Type B pancreatic cell (in vitro differentiated cells): ENCODE results near the gene TECPR2. TPM values are rescaled to one million over a fixed set of nuclear protein-coding genes. Genes with fewer than 3 reads are reported as not detected.

ENCODE experiments used
- DNase-seq: peaks from one replicate; pipeline ENCODE4 v3.0.0; 2021; ENCODE audit warnings: mixed read lengths; ENCODE audit not compliant: unreplicated experiment; ENCODE audit errors: extremely low spot score
- H3K27ac Mint-ChIP-seq: 2 replicates; pipeline ENCODE4 v1.8.0; 2021; ENCODE audit warnings: mild to moderate bottlenecking, mixed read lengths
- H3K27me3 Mint-ChIP-seq: 2 replicates; pipeline ENCODE4 v1.8.0; 2021; ENCODE audit warnings: mixed read lengths
- H3K36me3 Mint-ChIP-seq: 2 replicates; pipeline ENCODE4 v1.8.0; 2021; ENCODE audit warnings: mixed read lengths
- H3K4me1 Mint-ChIP-seq: one replicate; pipeline ENCODE4 v1.8.0; 2021; ENCODE audit warnings: mixed read lengths; ENCODE audit not compliant: unreplicated experiment
- H3K4me3 Mint-ChIP-seq: 2 replicates; pipeline ENCODE4 v1.8.0; 2021; ENCODE audit warnings: mild to moderate bottlenecking, mixed read lengths
- H3K9me3 Mint-ChIP-seq: 2 replicates; pipeline ENCODE4 v1.8.0; 2021; ENCODE audit warnings: mixed read lengths
- total RNA-seq: library from RNA; stranded (reverse); gene quantifications from 2 replicates; pipeline ENCODE4 v1.2.1, GENCODE V29; 2021; ENCODE audit warnings: low replicate concordance
- TF ChIP-seq, protein P1 (sequence below): fragments of 200-600 bp; sonication (generic); conservative IDR thresholded peaks from 2 replicates; pipeline ENCODE4 v1.5.0; 2021; ENCODE audit warnings: antibody characterized with exemption, mild to moderate bottlenecking

The TECPR2 gene
- total RNA-seq, 1 donor from 2014 or later: 25.5 TPM

DNA sequence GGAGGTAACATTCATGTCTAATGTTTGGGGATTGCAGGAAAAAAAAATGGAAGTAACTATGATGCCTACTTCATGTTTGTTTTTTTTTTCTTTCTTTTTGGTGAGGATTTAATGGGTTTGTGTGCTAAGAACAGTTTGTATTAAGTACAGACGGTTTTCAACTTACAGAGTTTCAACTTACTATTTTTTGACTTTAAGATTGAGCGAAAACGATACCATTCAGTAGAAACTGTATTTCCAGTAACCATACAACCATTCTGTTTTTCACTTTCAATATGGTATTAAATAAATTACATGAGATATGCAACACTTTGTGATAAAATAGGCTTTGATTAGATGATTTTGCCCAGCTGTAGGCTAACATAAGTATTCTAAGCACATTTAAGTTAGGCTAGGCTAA is 10.4 kb downstream of the TECPR2 start:
- Mint-ChIP-seq H3K9me3 (no peaks in the 10 kb centered on the region), H3K4me3 (no peak overlapping the region), H3K27ac (no peak overlapping the region), H3K27me3 (no peaks in the 10 kb centered on the region), H3K4me1 (peaks cover 5% of the 10 kb centered on the region), H3K36me3 (peaks cover 13% of the 10 kb centered on the region)
- DNase-seq: no peak
- TF ChIP-seq, protein P1, sequence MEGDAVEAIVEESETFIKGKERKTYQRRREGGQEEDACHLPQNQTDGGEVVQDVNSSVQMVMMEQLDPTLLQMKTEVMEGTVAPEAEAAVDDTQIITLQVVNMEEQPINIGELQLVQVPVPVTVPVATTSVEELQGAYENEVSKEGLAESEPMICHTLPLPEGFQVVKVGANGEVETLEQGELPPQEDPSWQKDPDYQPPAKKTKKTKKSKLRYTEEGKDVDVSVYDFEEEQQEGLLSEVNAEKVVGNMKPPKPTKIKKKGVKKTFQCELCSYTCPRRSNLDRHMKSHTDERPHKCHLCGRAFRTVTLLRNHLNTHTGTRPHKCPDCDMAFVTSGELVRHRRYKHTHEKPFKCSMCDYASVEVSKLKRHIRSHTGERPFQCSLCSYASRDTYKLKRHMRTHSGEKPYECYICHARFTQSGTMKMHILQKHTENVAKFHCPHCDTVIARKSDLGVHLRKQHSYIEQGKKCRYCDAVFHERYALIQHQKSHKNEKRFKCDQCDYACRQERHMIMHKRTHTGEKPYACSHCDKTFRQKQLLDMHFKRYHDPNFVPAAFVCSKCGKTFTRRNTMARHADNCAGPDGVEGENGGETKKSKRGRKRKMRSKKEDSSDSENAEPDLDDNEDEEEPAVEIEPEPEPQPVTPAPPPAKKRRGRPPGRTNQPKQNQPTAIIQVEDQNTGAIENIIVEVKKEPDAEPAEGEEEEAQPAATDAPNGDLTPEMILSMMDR: no peak

DNA sequence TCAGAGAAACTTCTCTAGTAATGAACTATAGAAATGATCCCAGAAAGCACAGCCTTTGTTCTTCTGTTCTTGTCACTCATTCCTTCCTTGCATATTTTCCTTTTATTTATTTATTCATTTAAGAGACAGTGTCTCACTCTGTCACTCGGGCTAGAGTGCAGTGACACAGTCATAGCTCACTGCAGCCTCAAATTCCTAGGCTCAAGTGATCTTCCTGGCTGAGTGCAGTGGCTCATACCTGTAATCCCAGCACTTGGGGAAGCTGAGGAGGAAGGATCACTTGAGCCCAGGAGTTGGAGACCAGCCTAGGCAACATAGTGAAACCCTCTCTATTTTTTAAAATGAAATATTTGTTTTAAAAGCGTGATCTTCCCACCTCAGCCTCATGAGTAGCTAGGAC is 11.5 kb downstream of the TECPR2 start:
- H3K36me3 Mint-ChIP-seq: peaks cover 18% of the 10 kb centered on the region
- H3K27ac Mint-ChIP-seq: no peak overlapping the region
- no peak overlapping the region for H3K4me3 Mint-ChIP-seq
- TF ChIP-seq, protein P1: no peak
- no peaks in the 10 kb centered on the region for H3K9me3 Mint-ChIP-seq
- peaks cover 5% of the 10 kb centered on the region for H3K4me1 Mint-ChIP-seq
- no peak for DNase-seq
- no peaks in the 10 kb centered on the region for H3K27me3 Mint-ChIP-seq

DNA sequence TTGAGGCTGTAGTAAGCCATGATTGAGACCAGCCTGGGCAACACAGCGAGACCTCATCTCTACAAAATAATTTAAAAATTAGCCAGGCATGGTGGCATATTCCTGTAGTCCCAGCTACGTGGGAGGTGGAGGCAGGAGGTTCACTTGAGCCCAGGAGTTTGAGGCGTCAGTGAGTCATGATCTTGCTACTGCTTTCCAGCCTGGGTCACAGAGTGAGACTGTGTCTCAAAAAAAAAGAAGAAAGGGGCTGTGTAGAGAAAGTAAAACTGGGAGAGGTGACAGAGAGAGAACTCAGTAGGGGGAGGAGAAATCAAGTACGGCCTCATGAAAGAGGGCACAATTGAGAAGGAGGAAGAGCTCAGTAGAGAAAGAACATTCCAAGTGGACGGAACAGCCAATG is 12.4 kb downstream of the TECPR2 start:
- Mint-ChIP-seq H3K4me3 (no peak overlapping the region), H3K27ac (no peak overlapping the region), H3K36me3 (peaks cover 19% of the 10 kb centered on the region), H3K9me3 (no peaks in the 10 kb centered on the region), H3K27me3 (no peaks in the 10 kb centered on the region), H3K4me1 (peaks cover 5% of the 10 kb centered on the region)
- DNase-seq: no peak
- TF ChIP-seq, protein P1: no peak

DNA sequence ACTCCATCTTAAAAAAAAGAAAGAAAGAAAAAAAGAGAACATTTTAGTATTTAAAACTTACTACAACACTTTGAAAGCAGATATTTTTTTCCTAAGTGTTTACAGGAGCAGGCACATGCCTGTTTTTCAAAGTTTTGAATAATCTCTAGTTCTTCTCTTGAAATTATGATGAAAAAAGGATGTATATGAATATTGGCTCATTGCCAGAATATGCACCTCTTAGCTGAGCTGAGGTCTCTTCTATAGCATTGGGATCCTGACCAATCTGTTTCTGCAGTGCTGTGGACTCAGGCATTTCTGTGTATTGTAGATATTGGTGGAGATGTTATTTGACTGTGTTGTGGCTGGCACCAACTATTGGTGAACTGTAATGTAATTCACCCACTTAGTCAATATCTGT is 15.0 kb downstream of the TECPR2 start:
- no peak for DNase-seq
- Mint-ChIP-seq H3K4me3 (no peak overlapping the region), H3K9me3 (no peaks in the 10 kb centered on the region)

DNA sequence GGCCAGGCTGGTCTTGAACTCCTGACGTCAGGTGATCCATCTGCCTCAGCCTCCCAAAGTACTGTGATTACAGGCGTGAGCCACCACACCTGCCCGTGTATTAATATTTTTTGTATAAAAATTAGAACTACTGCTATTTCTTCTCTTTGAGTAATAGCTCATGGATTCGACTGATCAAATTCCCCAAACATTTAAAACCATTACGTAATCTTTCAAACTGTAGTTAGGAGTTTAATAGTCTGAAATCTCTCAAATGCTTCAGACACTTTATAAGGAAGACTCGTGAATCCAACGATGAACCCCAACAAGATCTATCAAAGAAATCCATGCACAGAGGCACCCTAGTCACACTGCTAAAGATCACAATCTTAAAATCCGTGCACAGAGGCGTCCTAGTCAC is 16.1 kb downstream of the TECPR2 start:
- H3K27me3 Mint-ChIP-seq: no peaks in the 10 kb centered on the region

More for the DNA sequence above, 15.0 kb downstream of the TECPR2 start:
- Mint-ChIP-seq H3K36me3 (peaks cover 22% of the 10 kb centered on the region), H3K4me1 (no peaks in the 10 kb centered on the region), H3K27me3 (no peaks in the 10 kb centered on the region), H3K27ac (no peak overlapping the region)
- TF ChIP-seq, protein P1: no peak

More for the DNA sequence above, 16.1 kb downstream of the TECPR2 start:
- peaks cover 22% of the 10 kb centered on the region for H3K36me3 Mint-ChIP-seq
- H3K9me3 Mint-ChIP-seq: no peaks in the 10 kb centered on the region
- no peaks in the 10 kb centered on the region for H3K4me1 Mint-ChIP-seq
- DNase-seq: no peak
- no peak overlapping the region for H3K27ac Mint-ChIP-seq
- TF ChIP-seq, protein P1: no peak
- no peak overlapping the region for H3K4me3 Mint-ChIP-seq
